Right kidney (tissue), 9 donors: Measurements from ENCODE around the gene RELCH.
"Not testable (repeated sequence)": the region's sequence is repeated elsewhere in the genome, so short reads cannot be mapped to it uniquely, and the experiment has no call there.

Experiments
- DNase-seq: peaks from one replicate; pipeline ENCODE4 v3.0.0-alpha.2; 2016
- long read RNA-seq, 8 donors: transcript quantifications; one replicate each; lab custom pipeline, GENCODE V29; 2026

The RELCH gene
- long read RNA-seq, donor 1, partial matches to known transcripts, result 6 of 6 reads
- long read RNA-seq, donor 1, other reads (novel, unspliced or antisense), result 0 of 6 reads
- long read RNA-seq, donor 2, partial matches to known transcripts, result 6 of 6 reads
- long read RNA-seq, donor 2, other reads (novel, unspliced or antisense), result 0 of 6 reads
- long read RNA-seq, donor 3, full-length matches to known transcripts, result 1 of 1 reads
- long read RNA-seq, donor 3, partial matches to known transcripts, result 0 of 1 reads
- long read RNA-seq, donor 3, other reads (novel, unspliced or antisense), result 0 of 1 reads
- long read RNA-seq, donor 4, full-length matches to known transcripts, result 1 of 1 reads
- long read RNA-seq, donor 4, partial matches to known transcripts, result 0 of 1 reads
- long read RNA-seq, donor 4, other reads (novel, unspliced or antisense), result 0 of 1 reads
- long read RNA-seq, donor 5, result 0 reads
- long read RNA-seq, donor 6, full-length matches to known transcripts, result 2 of 7 reads
- long read RNA-seq, donor 6, partial matches to known transcripts, result 5 of 7 reads
- long read RNA-seq, donor 6, other reads (novel, unspliced or antisense), result 0 of 7 reads
- long read RNA-seq, donor 7, result 0 reads
- long read RNA-seq, donor 8, full-length matches to known transcripts, result 3 of 3 reads
- long read RNA-seq, donor 8, partial matches to known transcripts, result 0 of 3 reads
- long read RNA-seq, donor 8, other reads (novel, unspliced or antisense), result 0 of 3 reads

- peak; percentile 93 for DNase-seq
Observed at GRCh38 chr18:62186774-62187542, at the start of gene RELCH, which contains the start of gene PIGN. RELCH (plus strand) TSS chr18:62187255; CDS start chr18:62187506, 251 bp downstream. PIGN (minus strand) TSS chr18:62187056; CDS start chr18:62161353, 25,703 bp downstream.

- DNase-seq, result no peak
Observed at GRCh38 chr18:62138461-62139235, 48.4 kb upstream of the RELCH start.

GRCh38 chr18:62140259-62140658, 46.8 kb upstream of the RELCH start:
- no peak for DNase-seq

GRCh38 chr18:62144338-62144737, 42.7 kb upstream of the RELCH start:
- no peak for DNase-seq

- no peak for DNase-seq
Observed at GRCh38 chr18:62151068-62151771, 35.8 kb upstream of the RELCH start.

- no peak for DNase-seq
Observed at GRCh38 chr18:62152844-62153243, 34.2 kb upstream of the RELCH start.

GRCh38 chr18:62157843-62158242, 29.2 kb upstream of the RELCH start:
- DNase-seq, result no peak

GRCh38 chr18:62164310-62164709, 22.7 kb upstream of the RELCH start:
- DNase-seq, result no peak

GRCh38 chr18:62164855-62165487, 22.1 kb upstream of the RELCH start:
- no peak for DNase-seq

GRCh38 chr18:62165583-62165982, 21.5 kb upstream of the RELCH start:
- no peak for DNase-seq

- DNase-seq, result not testable (repeated sequence)
Observed at GRCh38 chr18:62166524-62166923, 20.5 kb upstream of the RELCH start.

- DNase-seq, result no peak
Observed at GRCh38 chr18:62170857-62171256, 16.2 kb upstream of the RELCH start.

- no peak for DNase-seq
Observed at GRCh38 chr18:62172298-62172697, 14.8 kb upstream of the RELCH start.

- no peak for DNase-seq
Observed at GRCh38 chr18:62175521-62175920, 11.5 kb upstream of the RELCH start.

- DNase-seq, result no peak
Observed at GRCh38 chr18:62177271-62177670, 9.8 kb upstream of the RELCH start.

GRCh38 chr18:62179213-62179612, 7.8 kb upstream of the RELCH start:
- no peak for DNase-seq

- DNase-seq, result no peak
Observed at GRCh38 chr18:62182220-62182619, 4.8 kb upstream of the RELCH start.

GRCh38 chr18:62183578-62184195, 3.4 kb upstream of the RELCH start:
- peak; percentile 17 for DNase-seq

- DNase-seq, result no peak
Observed at GRCh38 chr18:62186499-62186773, 619 bp upstream of the RELCH start.
